ENCODE results near the gene ECHDC3.

Gene ECHDC3

GRCh38 chr10:11799736-11800080 lies 57.5 kb downstream of the ECHDC3 start:
- Histone ChIP-seq H3K27ac (peak overlapping the region; percentile 94; the same call in 1 of the 2 replicates), H3K4me3 (peak overlapping the region; percentile 58), H3K9me3 (ENCODE audit: low read depth, low read length) (no peaks in the 10 kb centered on the region), H3K9ac (ENCODE audit: insufficient read length) (no peak overlapping the region), H3K36me3 (ENCODE audit: insufficient read depth, low read length) (no peaks in the 10 kb centered on the region)
- TF ChIP-seq EZH2 (IDR thresholded peaks at IDR 0.05) = no peak
- no peak for TF ChIP-seq POLR2AphosphoS5 (IDR thresholded peaks at IDR 0.05; ENCODE audit: borderline replicate concordance, low read depth, low read length)
- no peak for TF ChIP-seq FOXP2 (optimal IDR thresholded peaks at IDR 0.05; ENCODE audit: control extremely low read depth, extremely low read length, insufficient read depth)
- DNase-seq (ENCODE audit: low read depth, low spot score) = no peak

- no peak overlapping the region for H3K9ac ChIP-seq (ENCODE audit: insufficient read length)
- TF ChIP-seq EZH2 (IDR thresholded peaks at IDR 0.05) (no peak), FOXP2 (optimal IDR thresholded peaks at IDR 0.05; ENCODE audit: control extremely low read depth, extremely low read length, insufficient read depth) (no peak), POLR2AphosphoS5 (IDR thresholded peaks at IDR 0.05; ENCODE audit: borderline replicate concordance, low read depth, low read length) (no peak)
- H3K4me3 ChIP-seq = no peak overlapping the region
- H3K36me3 ChIP-seq (ENCODE audit: insufficient read depth, low read length) = no peaks in the 10 kb centered on the region
- no peaks in the 10 kb centered on the region for H3K9me3 ChIP-seq (ENCODE audit: low read depth, low read length)
- no peak overlapping the region for H3K27ac ChIP-seq
- DNase-seq (ENCODE audit: low read depth, low spot score) = no peak
Observed at GRCh38 chr10:11804336-11804735, 62.2 kb downstream of the ECHDC3 start.

GRCh38 chr10:11805792-11806191 lies 63.6 kb downstream of the ECHDC3 start:
- TF ChIP-seq FOXP2 (optimal IDR thresholded peaks at IDR 0.05; ENCODE audit: control extremely low read depth, extremely low read length, insufficient read depth) (no peak), POLR2AphosphoS5 (IDR thresholded peaks at IDR 0.05; ENCODE audit: borderline replicate concordance, low read depth, low read length) (no peak), EZH2 (IDR thresholded peaks at IDR 0.05) (no peak)
- DNase-seq (ENCODE audit: low read depth, low spot score) = no peak
- Histone ChIP-seq H3K36me3 (ENCODE audit: insufficient read depth, low read length) (no peaks in the 10 kb centered on the region), H3K27ac (no peak overlapping the region), H3K4me3 (no peak overlapping the region), H3K9ac (ENCODE audit: insufficient read length) (no peak overlapping the region), H3K9me3 (ENCODE audit: low read depth, low read length) (no peaks in the 10 kb centered on the region)

GRCh38 chr10:11806706-11807105 lies 64.5 kb downstream of the ECHDC3 start:
- no peaks in the 10 kb centered on the region for H3K36me3 ChIP-seq (ENCODE audit: insufficient read depth, low read length)
- DNase-seq (ENCODE audit: low read depth, low spot score) = no peak
- H3K27ac ChIP-seq = no peak overlapping the region
- TF ChIP-seq EZH2 (IDR thresholded peaks at IDR 0.05) (no peak), POLR2AphosphoS5 (IDR thresholded peaks at IDR 0.05; ENCODE audit: borderline replicate concordance, low read depth, low read length) (no peak), FOXP2 (optimal IDR thresholded peaks at IDR 0.05; ENCODE audit: control extremely low read depth, extremely low read length, insufficient read depth) (no peak)
- H3K9ac ChIP-seq (ENCODE audit: insufficient read length) = no peak overlapping the region
- no peak overlapping the region for H3K4me3 ChIP-seq
- no peaks in the 10 kb centered on the region for H3K9me3 ChIP-seq (ENCODE audit: low read depth, low read length)

- no peak overlapping the region for H3K9ac ChIP-seq (ENCODE audit: insufficient read length)
- DNase-seq (ENCODE audit: low read depth, low spot score) = no peak
- H3K27ac ChIP-seq = no peak overlapping the region
- no peaks in the 10 kb centered on the region for H3K9me3 ChIP-seq (ENCODE audit: low read depth, low read length)
- TF ChIP-seq EZH2 (IDR thresholded peaks at IDR 0.05) = no peak
- no peak for TF ChIP-seq POLR2AphosphoS5 (IDR thresholded peaks at IDR 0.05; ENCODE audit: borderline replicate concordance, low read depth, low read length)
- TF ChIP-seq FOXP2 (optimal IDR thresholded peaks at IDR 0.05; ENCODE audit: control extremely low read depth, extremely low read length, insufficient read depth) = no peak
- H3K4me3 ChIP-seq = no peak overlapping the region
- H3K36me3 ChIP-seq (ENCODE audit: insufficient read depth, low read length) = no peaks in the 10 kb centered on the region
Observed at GRCh38 chr10:11808808-11809207, 66.6 kb downstream of the ECHDC3 start.

GRCh38 chr10:11810313-11810766 lies 68.2 kb downstream of the ECHDC3 start:
- H3K4me3 ChIP-seq = no peak overlapping the region
- TF ChIP-seq POLR2AphosphoS5 (IDR thresholded peaks at IDR 0.05; ENCODE audit: borderline replicate concordance, low read depth, low read length) (no peak), EZH2 (IDR thresholded peaks at IDR 0.05) (no peak), FOXP2 (optimal IDR thresholded peaks at IDR 0.05; ENCODE audit: control extremely low read depth, extremely low read length, insufficient read depth) (no peak)
- no peaks in the 10 kb centered on the region for H3K36me3 ChIP-seq (ENCODE audit: insufficient read depth, low read length)
- no peak for DNase-seq (ENCODE audit: low read depth, low spot score)
- no peaks in the 10 kb centered on the region for H3K9me3 ChIP-seq (ENCODE audit: low read depth, low read length)
- H3K9ac ChIP-seq (ENCODE audit: insufficient read length) = no peak overlapping the region
- H3K27ac ChIP-seq = no peak overlapping the region

- Histone ChIP-seq H3K4me3 (no peak overlapping the region), H3K27ac (no peak overlapping the region), H3K9me3 (ENCODE audit: low read depth, low read length) (no peaks in the 10 kb centered on the region)
Observed at GRCh38 chr10:11810973-11811372, 68.8 kb downstream of the ECHDC3 start.

GRCh38 chr10:11813177-11813576 lies 71.0 kb downstream of the ECHDC3 start:
- TF ChIP-seq EZH2 (IDR thresholded peaks at IDR 0.05) = no peak
- no peak for TF ChIP-seq POLR2AphosphoS5 (IDR thresholded peaks at IDR 0.05; ENCODE audit: borderline replicate concordance, low read depth, low read length)
- TF ChIP-seq FOXP2 (optimal IDR thresholded peaks at IDR 0.05; ENCODE audit: control extremely low read depth, extremely low read length, insufficient read depth) = no peak
- no peak overlapping the region for H3K27ac ChIP-seq
- H3K4me3 ChIP-seq = no peak overlapping the region
- no peak overlapping the region for H3K9ac ChIP-seq (ENCODE audit: insufficient read length)
- no peak for DNase-seq (ENCODE audit: low read depth, low spot score)
- no peaks in the 10 kb centered on the region for H3K9me3 ChIP-seq (ENCODE audit: low read depth, low read length)
- H3K36me3 ChIP-seq (ENCODE audit: insufficient read depth, low read length) = no peaks in the 10 kb centered on the region

More at GRCh38 chr10:11810973-11811372, 68.8 kb downstream of the ECHDC3 start:
- no peak for TF ChIP-seq POLR2AphosphoS5 (IDR thresholded peaks at IDR 0.05; ENCODE audit: borderline replicate concordance, low read depth, low read length)
- TF ChIP-seq FOXP2 (optimal IDR thresholded peaks at IDR 0.05; ENCODE audit: control extremely low read depth, extremely low read length, insufficient read depth) = no peak
- TF ChIP-seq EZH2 (IDR thresholded peaks at IDR 0.05) = no peak
- no peaks in the 10 kb centered on the region for H3K36me3 ChIP-seq (ENCODE audit: insufficient read depth, low read length)
- no peak overlapping the region for H3K9ac ChIP-seq (ENCODE audit: insufficient read length)
- DNase-seq (ENCODE audit: low read depth, low spot score) = no peak
